Thymus (tissue), 11 donors: ENCODE data around the gene SLC12A3. TPM values are rescaled to one million over a fixed set of nuclear protein-coding genes. Genes with fewer than 3 reads are reported as not detected.

Source experiments
- DNase-seq, 9 donors: peaks; one replicate each; pipeline ENCODE4 v3.0.0-alpha.2; 2013; ENCODE audit warnings: low spot score in 9 of 9, low read depth in 6 of 9, missing footprints in 1 of 9
- H3K27ac ChIP-seq, 2 donors: one replicate each; pipeline ENCODE4 v1.5.1; 2013; ENCODE audit warnings: control low read depth in 1 of 2, low read depth in 1 of 2, low read length in 1 of 2, mild to moderate bottlenecking in 1 of 2, moderate library complexity in 1 of 2
- H3K27me3 ChIP-seq, 2 donors: one replicate each; pipeline ENCODE4 v1.5.1; 2013; ENCODE audit warnings: low read length in 1 of 2; ENCODE audit not compliant: control insufficient read depth in 2 of 2, insufficient read depth in 1 of 2
- H3K36me3 ChIP-seq, 2 donors: one replicate each; pipeline ENCODE4 v1.5.1; 2013; ENCODE audit warnings: low read length in 1 of 2, mild to moderate bottlenecking in 1 of 2, moderate library complexity in 1 of 2; ENCODE audit not compliant: control insufficient read depth in 2 of 2, insufficient read depth in 2 of 2
- H3K4me1 ChIP-seq, 2 donors: one replicate each; pipeline ENCODE4 v1.5.1; 2013; ENCODE audit warnings: low read length in 2 of 2; ENCODE audit not compliant: control insufficient read depth in 2 of 2, insufficient read depth in 2 of 2
- H3K4me3 ChIP-seq, 2 donors: one replicate each; pipeline ENCODE4 v1.5.1; 2013; ENCODE audit warnings: low read length in 2 of 2, control low read depth in 1 of 2, mild to moderate bottlenecking in 1 of 2
- H3K9me3 ChIP-seq, 2 donors: one replicate each; pipeline ENCODE4 v1.5.1; 2013; ENCODE audit warnings: low read length in 1 of 2, mild to moderate bottlenecking in 1 of 2; ENCODE audit not compliant: control insufficient read depth in 2 of 2, insufficient read depth in 1 of 2
- WGBS: extraction: QIAGEN DNeasy Blood & Tissue Kit; methylation state at CpG from one replicate; pipeline ENCODE4 v1.1.7; 2013; 5-methylcytosine and 5-hydroxymethylcytosine counted together
- polyA plus RNA-seq: library from polyadenylated mRNA; stranded (reverse); fragments of 200-250 nt; gene quantifications from one replicate; pipeline ENCODE4 v1.2.3, GENCODE V29; 2013
- total RNA-seq: library from RNA; stranded (reverse); fragments of 120-200 nt; gene quantifications from one replicate; pipeline ENCODE4 v1.2.4, GENCODE V29; 2013
- donor health status: healthy.

The SLC12A3 gene
- total and polyA plus RNA-seq, 2 donors: 0.34 to 0.52 TPM

- H3K27me3 ChIP-seq: no peaks in the 10 kb centered on the region
- peaks cover 17 to 48% of the 10 kb centered on the region in 2 donors for H3K4me1 ChIP-seq
- no peak overlapping the region for H3K4me3 ChIP-seq
- WGBS: 60% methylated on average over 3 of the region's 3 CpGs
- no peak for DNase-seq
- no peak overlapping the region for H3K27ac ChIP-seq
- H3K36me3 ChIP-seq: no peaks in the 10 kb centered on the region
- no peaks in the 10 kb centered on the region for H3K9me3 ChIP-seq
These were observed 12.6 kb upstream of the SLC12A3 start for GRCh38 chr16:56852401-56852730.

GRCh38 chr16:56852968-56853367, 12.0 kb upstream of the SLC12A3 start:
- no peak overlapping the region for H3K27ac ChIP-seq
- no peaks in the 10 kb centered on the region for H3K27me3 ChIP-seq
- peaks cover 13 to 42% of the 10 kb centered on the region in 2 donors for H3K4me1 ChIP-seq
- no peak for DNase-seq
- 98% methylated on average over 11 of the region's 11 CpGs for WGBS
- H3K4me3 ChIP-seq: no peak overlapping the region
- H3K9me3 ChIP-seq: no peaks in the 10 kb centered on the region
- no peaks in the 10 kb centered on the region for H3K36me3 ChIP-seq

GRCh38 chr16:56855201-56855600, 9.8 kb upstream of the SLC12A3 start:
- Histone ChIP-seq H3K9me3 (no peaks in the 10 kb centered on the region), H3K4me1 (peaks cover 3 to 37% of the 10 kb centered on the region in 2 donors), H3K4me3 (no peak overlapping the region), H3K27me3 (no peaks in the 10 kb centered on the region), H3K27ac (no peak overlapping the region), H3K36me3 (no peaks in the 10 kb centered on the region)
- WGBS: 96% methylated on average over 6 of the region's 6 CpGs
- no peak for DNase-seq

- Histone ChIP-seq H3K27me3 (no peaks in the 10 kb centered on the region), H3K4me3 (no peak overlapping the region), H3K4me1 (peaks cover 5 to 37% of the 10 kb centered on the region in 2 donors), H3K36me3 (no peaks in the 10 kb centered on the region), H3K27ac (peak overlapping the region in 1 of 2 donors; percentile 46), H3K9me3 (no peaks in the 10 kb centered on the region)
- 95% methylated on average over 4 of the region's 4 CpGs for WGBS
- DNase-seq: no peak
These were observed 9.1 kb upstream of the SLC12A3 start for GRCh38 chr16:56855946-56856345.

- H3K4me3 ChIP-seq: no peak overlapping the region
- H3K36me3 ChIP-seq: no peaks in the 10 kb centered on the region
- peaks cover 5 to 40% of the 10 kb centered on the region in 2 donors for H3K4me1 ChIP-seq
- no peak for DNase-seq
- no peaks in the 10 kb centered on the region for H3K9me3 ChIP-seq
- no peaks in the 10 kb centered on the region for H3K27me3 ChIP-seq
- WGBS: 72% methylated on average over 6 of the region's 6 CpGs
- no peak overlapping the region for H3K27ac ChIP-seq
These were observed 8.0 kb upstream of the SLC12A3 start for GRCh38 chr16:56856876-56857447.

- Histone ChIP-seq H3K36me3 (no peaks in the 10 kb centered on the region), H3K27me3 (no peaks in the 10 kb centered on the region), H3K4me1 (peaks cover 5 to 48% of the 10 kb centered on the region in 2 donors), H3K9me3 (no peaks in the 10 kb centered on the region), H3K27ac (no peak overlapping the region), H3K4me3 (no peak overlapping the region)
- 95% methylated on average over 14 of the region's 14 CpGs for WGBS
- no peak for DNase-seq
These were observed 6.6 kb upstream of the SLC12A3 start for GRCh38 chr16:56858374-56858773.

- DNase-seq: no peak
- H3K4me3 ChIP-seq: no peak overlapping the region
- H3K9me3 ChIP-seq: no peaks in the 10 kb centered on the region
- H3K36me3 ChIP-seq: no peaks in the 10 kb centered on the region
- H3K27ac ChIP-seq: peak overlapping the region in 1 of 2 donors; percentile 86
- H3K4me1 ChIP-seq: peaks cover 5 to 48% of the 10 kb centered on the region in 2 donors
- 85% methylated on average over 2 of the region's 2 CpGs for WGBS
- H3K27me3 ChIP-seq: no peaks in the 10 kb centered on the region
These were observed 5.4 kb upstream of the SLC12A3 start for GRCh38 chr16:56859636-56860035.

GRCh38 chr16:56860226-56861020, 4.6 kb upstream of the SLC12A3 start:
- H3K4me3 ChIP-seq: no peak overlapping the region
- DNase-seq: peak in 8 of 9 donors; percentile 34 to 83 (median 56)
- WGBS: 23% methylated on average over 9 of the region's 9 CpGs
- H3K4me1 ChIP-seq: peaks cover 5 to 48% of the 10 kb centered on the region in 2 donors
- no peaks in the 10 kb centered on the region for H3K36me3 ChIP-seq
- no peaks in the 10 kb centered on the region for H3K27me3 ChIP-seq
- no peaks in the 10 kb centered on the region for H3K9me3 ChIP-seq
- H3K27ac ChIP-seq: peak overlapping the region; percentile 64 to 86

GRCh38 chr16:56861092-56861610, 3.9 kb upstream of the SLC12A3 start:
- no peak overlapping the region for H3K4me3 ChIP-seq
- no peaks in the 10 kb centered on the region for H3K9me3 ChIP-seq
- H3K27ac ChIP-seq: peak overlapping the region in 1 of 2 donors; percentile 86
- H3K4me1 ChIP-seq: peaks cover 5 to 48% of the 10 kb centered on the region in 2 donors
- 56% methylated on average over 3 of the region's 3 CpGs for WGBS
- H3K27me3 ChIP-seq: no peaks in the 10 kb centered on the region
- no peaks in the 10 kb centered on the region for H3K36me3 ChIP-seq
- peak in 1 of 9 donors; percentile 29 for DNase-seq
